ENCODE results near the gene NOTO. TPM values are rescaled to one million over a fixed set of nuclear protein-coding genes. Genes with fewer than 3 reads are reported as not detected.

The NOTO gene
- total and polyA plus RNA-seq, 2 donors (not counting 1 experiment from before 2014, with no cell fraction given) = not detected

- no peak for DNase-seq
- no peak for ATAC-seq (ENCODE audit: low read depth)
- no peak overlapping the region for H3K9ac ChIP-seq (ENCODE audit: low read length)
- no peak overlapping the region for H3K4me3 Mint-ChIP-seq
- TF ChIP-seq EZH2 (IDR thresholded peaks at IDR 0.05; ENCODE audit: borderline replicate concordance, insufficient read depth, low read depth, low read length, poor library complexity, severe bottlenecking) = no peak
- no peak for TF ChIP-seq CTCF (IDR thresholded peaks at IDR 0.05)
- ChIA-PET CTCF (interaction anchor here (1.5 kb wide), 1 partner anchor 32 kb away, joined by 3 read pairs; no protein-coding TSS in a partner anchor), POLR2A (no interaction called here)
- H3K27ac Mint-ChIP-seq = peak overlapping the region; percentile 44
- no peak overlapping the region for H3K4me3 ChIP-seq (ENCODE audit: control extremely low read depth in 1 of 5, extremely low read depth in 1 of 5, insufficient read depth in 1 of 5, low read depth in 2 of 5, low read length in 4 of 5)
- peaks cover 0 to 44% of the 10 kb centered on the region in 2 experiments for H3K36me3 ChIP-seq (replicated peaks in 1 of 2; ENCODE audit: control extremely low read depth in 1 of 2, control insufficient read depth in 1 of 2, extremely low read depth in 1 of 2, insufficient read depth in 2 of 2, low read length in 1 of 2)
- no peak overlapping the region for H2AFZ ChIP-seq (ENCODE audit: insufficient read depth, low read depth, low read length, poor library complexity, severe bottlenecking)
- no peak overlapping the region for H3K27ac ChIP-seq (ENCODE audit: low read length in 2 of 2)
- no peaks in the 10 kb centered on the region for H3K9me3 Mint-ChIP-seq (ENCODE audit: insufficient read depth)
- no peak overlapping the region for H3K4me2 ChIP-seq (replicated peaks; ENCODE audit: low read depth, low read length, poor library complexity, severe bottlenecking)
- H3K27me3 ChIP-seq (replicated peaks in 1 of 4; ENCODE audit: control extremely low read depth in 1 of 4, control insufficient read depth in 3 of 4, insufficient read depth in 4 of 4, low read length in 3 of 4) = no peaks in the 10 kb centered on the region
- H3K79me2 ChIP-seq (ENCODE audit: control insufficient read depth, insufficient read depth, low read length) = no peaks in the 10 kb centered on the region
- H3K9me3 ChIP-seq (ENCODE audit: control extremely low read depth in 1 of 3, control insufficient read depth in 2 of 3, insufficient read depth in 1 of 3, low read length in 2 of 3) = no peaks in the 10 kb centered on the region
- no CpG with 5 or more reads among the region's 1 CpG for WGBS (ENCODE audit: insufficient coverage)
- intact Hi-C loops (cut with micrococcal nuclease) = no loop called here
- H3K4me1 Mint-ChIP-seq = no peaks in the 10 kb centered on the region
- H3K4me1 ChIP-seq (ENCODE audit: control insufficient read depth in 2 of 2, insufficient read depth in 2 of 2, low read length in 2 of 2) = no peaks in the 10 kb centered on the region
- H3K27me3 Mint-ChIP-seq = no peaks in the 10 kb centered on the region
- peaks cover 4% of the 10 kb centered on the region for H4K20me1 ChIP-seq (ENCODE audit: control insufficient read depth, insufficient read depth, low read length, poor library complexity, severe bottlenecking)
These were observed 54.2 kb downstream of the NOTO start for GRCh38 chr2:73256618-73256922.

DNA sequence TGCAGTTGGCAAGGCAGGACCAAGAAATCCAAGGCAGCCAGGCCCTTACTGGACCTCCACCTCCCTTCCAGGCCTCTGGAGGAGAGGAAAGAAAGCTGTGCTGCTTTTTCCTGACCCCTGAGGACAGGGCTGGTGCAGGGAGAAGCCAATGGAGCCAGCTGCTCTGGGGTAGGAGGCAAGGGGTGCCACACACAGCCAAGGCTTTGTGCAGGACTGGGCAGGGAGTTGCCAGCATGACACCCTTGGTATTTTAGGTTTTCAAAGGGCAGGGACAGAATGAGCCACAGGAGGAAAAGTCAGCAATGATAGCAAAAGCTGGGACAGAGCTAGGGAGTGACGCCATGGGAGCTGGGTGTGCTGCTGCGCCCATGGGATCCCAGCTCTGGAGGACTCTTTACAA is 54.6 kb downstream of the NOTO start:
- peaks cover 4% of the 10 kb centered on the region for H4K20me1 ChIP-seq (ENCODE audit: control insufficient read depth, insufficient read depth, low read length, poor library complexity, severe bottlenecking)
- Mint-ChIP-seq H3K27ac (no peak overlapping the region), H3K4me1 (no peaks in the 10 kb centered on the region), H3K9me3 (ENCODE audit: insufficient read depth) (no peaks in the 10 kb centered on the region), H3K27me3 (no peaks in the 10 kb centered on the region), H3K4me3 (no peak overlapping the region)
- no peaks in the 10 kb centered on the region for H3K9me3 ChIP-seq (ENCODE audit: control extremely low read depth in 1 of 3, control insufficient read depth in 2 of 3, insufficient read depth in 1 of 3, low read length in 2 of 3)
- peaks cover 0 to 44% of the 10 kb centered on the region in 2 experiments for H3K36me3 ChIP-seq (replicated peaks in 1 of 2; ENCODE audit: control extremely low read depth in 1 of 2, control insufficient read depth in 1 of 2, extremely low read depth in 1 of 2, insufficient read depth in 2 of 2, low read length in 1 of 2)
- ChIA-PET POLR2A (no interaction called here), CTCF (interaction anchor here (1.5 kb wide), 1 partner anchor 31 kb away, joined by 3 read pairs; no protein-coding TSS in a partner anchor)
- H3K27ac ChIP-seq (ENCODE audit: low read length in 2 of 2) = no peak overlapping the region
- DNase-seq = no peak
- H3K27me3 ChIP-seq (replicated peaks in 1 of 4; ENCODE audit: control extremely low read depth in 1 of 4, control insufficient read depth in 3 of 4, insufficient read depth in 4 of 4, low read length in 3 of 4) = no peaks in the 10 kb centered on the region
- no peaks in the 10 kb centered on the region for H3K79me2 ChIP-seq (ENCODE audit: control insufficient read depth, insufficient read depth, low read length)
- H3K9ac ChIP-seq (ENCODE audit: low read length) = no peak overlapping the region
- no peak overlapping the region for H2AFZ ChIP-seq (ENCODE audit: insufficient read depth, low read depth, low read length, poor library complexity, severe bottlenecking)
- no peak for ATAC-seq (ENCODE audit: low read depth)
- WGBS (ENCODE audit: insufficient coverage) = 100% methylated on average over 2 of the region's 2 CpGs
- TF ChIP-seq EZH2 (IDR thresholded peaks at IDR 0.05; ENCODE audit: borderline replicate concordance, insufficient read depth, low read depth, low read length, poor library complexity, severe bottlenecking) (no peak), CTCF (IDR thresholded peaks at IDR 0.05) (no peak)
- intact Hi-C loops (cut with micrococcal nuclease) = no loop called here
- H3K4me3 ChIP-seq (ENCODE audit: control extremely low read depth in 1 of 5, extremely low read depth in 1 of 5, insufficient read depth in 1 of 5, low read depth in 2 of 5, low read length in 4 of 5) = no peak overlapping the region
- no peak overlapping the region for H3K4me2 ChIP-seq (replicated peaks; ENCODE audit: low read depth, low read length, poor library complexity, severe bottlenecking)
- no peaks in the 10 kb centered on the region for H3K4me1 ChIP-seq (ENCODE audit: control insufficient read depth in 2 of 2, insufficient read depth in 2 of 2, low read length in 2 of 2)

All from B cell (primary cell).